ENCODE results near the gene PGLYRP1.

The PGLYRP1 gene, protein sequence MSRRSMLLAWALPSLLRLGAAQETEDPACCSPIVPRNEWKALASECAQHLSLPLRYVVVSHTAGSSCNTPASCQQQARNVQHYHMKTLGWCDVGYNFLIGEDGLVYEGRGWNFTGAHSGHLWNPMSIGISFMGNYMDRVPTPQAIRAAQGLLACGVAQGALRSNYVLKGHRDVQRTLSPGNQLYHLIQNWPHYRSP

GRCh38 chr19:46022431-46023310, at the start of gene PGLYRP1:
Gene PGLYRP1 (minus strand): TSS chr19:46023053. CDS start chr19:46023021, 32 bp downstream.
- no peak for DNase-seq

DNA sequence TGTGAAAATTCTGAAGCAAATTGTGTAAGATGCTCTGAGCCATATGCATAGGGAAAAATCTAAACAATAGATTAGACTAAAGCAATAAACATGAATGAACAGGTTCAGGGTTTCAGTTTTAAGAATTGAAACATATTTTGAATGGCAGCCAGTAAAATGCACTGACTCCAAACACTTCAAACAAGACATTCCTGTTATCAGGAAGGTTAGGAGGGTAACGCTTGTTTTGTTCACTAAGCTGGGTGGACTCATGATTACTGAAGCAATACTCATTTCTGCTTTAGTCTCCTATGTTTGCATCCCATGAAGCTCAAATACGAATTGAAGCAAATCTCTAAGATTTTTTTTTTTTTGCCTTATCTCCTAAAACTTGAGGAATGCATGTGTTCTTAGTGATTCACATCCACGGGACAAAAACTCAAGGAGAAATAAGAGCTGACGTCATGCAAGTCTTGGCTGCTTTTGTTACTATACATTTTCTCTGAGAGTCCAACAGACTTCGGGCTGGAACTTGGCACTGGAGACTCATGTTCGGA, 47.0 kb upstream of the PGLYRP1 start:
- DNase-seq, result no peak

DNA sequence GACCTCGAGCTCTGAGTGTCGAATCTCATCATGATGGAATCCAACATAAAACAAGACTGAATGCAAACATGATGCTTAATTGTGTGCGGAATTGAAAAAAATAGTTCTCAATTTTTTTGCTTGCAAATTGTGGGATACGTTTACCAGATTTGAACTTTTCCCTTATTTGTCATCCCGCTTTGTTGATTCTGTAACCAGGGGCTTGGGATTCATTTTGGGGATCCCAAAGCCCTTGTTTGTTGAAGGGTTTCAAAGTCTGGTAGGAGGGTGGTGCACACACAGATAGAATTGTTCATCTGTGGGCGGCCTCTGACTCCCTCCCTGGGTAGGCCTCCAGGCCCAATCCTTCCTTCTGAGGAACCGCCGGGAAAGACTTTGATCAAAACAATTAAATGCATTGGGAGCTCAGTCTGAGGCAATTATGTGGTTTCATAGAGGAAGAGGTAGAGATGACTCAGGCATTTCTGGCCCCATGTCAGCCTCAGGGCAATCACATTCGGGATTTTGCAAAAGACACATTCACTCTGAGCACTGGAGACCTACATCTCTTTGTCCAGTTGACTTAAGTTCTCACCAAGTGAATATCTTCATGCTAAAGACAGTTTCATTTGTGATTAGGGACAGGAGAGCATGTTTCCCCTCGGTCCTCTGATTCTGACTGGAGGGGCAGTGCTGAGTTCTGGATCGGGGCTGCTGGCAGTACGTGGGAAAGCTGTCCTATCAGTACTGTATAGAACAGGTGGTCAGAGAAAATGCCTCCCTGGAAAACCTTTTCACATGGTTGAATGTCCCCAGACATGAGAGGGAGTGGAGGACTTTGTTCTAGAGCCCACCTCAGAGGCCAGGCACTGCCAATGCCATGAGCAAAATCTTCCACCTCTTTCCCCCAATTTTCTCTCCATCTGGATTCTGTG, 45.7 kb upstream of the PGLYRP1 start:
- no peak for DNase-seq

DNA sequence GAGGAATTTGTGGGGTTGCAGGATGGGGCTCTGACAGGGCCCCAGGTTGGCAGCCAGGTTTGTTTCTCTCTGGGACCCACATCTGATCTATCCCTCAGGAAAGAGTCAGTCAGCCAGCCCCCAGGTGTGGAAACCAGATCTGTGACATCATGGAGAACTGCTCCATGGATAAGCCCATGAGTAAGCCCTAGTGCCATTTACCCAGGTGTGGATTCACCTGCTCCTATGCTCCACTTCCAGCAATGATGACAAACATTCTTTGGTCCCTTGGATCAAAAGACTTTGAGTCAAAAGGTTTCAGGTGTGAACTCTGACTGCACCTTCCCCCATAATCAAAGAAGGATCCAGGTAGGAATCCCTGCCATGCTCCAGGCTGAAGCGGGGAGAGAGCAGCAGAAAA, 44.8 kb upstream of the PGLYRP1 start:
- DNase-seq, result no peak

DNA sequence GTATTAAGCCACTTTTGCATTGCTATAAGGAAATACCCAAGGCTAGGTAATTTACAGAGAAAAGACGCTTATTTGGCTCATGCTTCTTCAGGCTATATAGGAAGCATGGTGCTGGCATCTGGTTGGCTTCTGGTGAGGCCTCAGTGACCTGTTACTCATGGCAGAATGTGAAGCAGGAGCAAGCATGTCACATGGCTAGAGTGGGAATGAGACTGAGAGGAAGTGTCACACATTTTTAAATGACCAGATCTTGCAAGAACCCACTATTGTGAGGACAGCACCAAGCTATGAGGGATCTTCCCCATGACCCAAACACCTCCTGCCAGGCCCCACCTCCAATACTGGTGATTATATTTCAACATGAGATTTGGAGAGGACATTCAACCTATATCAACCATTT, 43.6 kb upstream of the PGLYRP1 start:
- DNase-seq, result no peak

DNA sequence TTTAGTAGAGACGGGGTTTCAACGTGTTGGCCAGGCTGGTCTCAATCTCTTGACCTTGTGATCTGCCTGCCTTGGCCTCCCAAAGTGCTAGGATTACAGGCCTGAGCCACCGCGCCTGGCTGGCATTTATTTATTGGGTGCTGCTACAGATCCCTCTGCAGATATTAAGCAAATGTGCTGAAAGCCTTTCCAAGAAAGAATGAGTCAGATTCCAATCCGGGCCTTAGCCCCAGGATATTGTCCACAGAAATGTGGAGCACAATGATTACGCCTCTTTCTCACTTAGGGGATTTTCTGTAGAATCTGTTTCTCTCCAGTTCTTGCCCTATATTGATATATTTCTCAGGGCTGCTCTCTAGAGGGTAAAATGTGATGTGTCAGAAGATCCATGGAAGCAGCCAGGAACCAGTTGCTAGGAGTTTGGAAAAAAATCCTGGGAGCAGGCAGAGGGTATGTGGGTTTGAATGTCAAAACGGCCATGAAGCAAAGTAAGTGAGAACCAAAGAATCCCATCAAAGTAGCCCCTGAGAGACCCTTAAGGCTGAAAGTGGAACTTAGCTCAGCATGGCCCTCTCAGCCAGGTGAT, 42.7 kb upstream of the PGLYRP1 start:
- DNase-seq, result no peak

DNA sequence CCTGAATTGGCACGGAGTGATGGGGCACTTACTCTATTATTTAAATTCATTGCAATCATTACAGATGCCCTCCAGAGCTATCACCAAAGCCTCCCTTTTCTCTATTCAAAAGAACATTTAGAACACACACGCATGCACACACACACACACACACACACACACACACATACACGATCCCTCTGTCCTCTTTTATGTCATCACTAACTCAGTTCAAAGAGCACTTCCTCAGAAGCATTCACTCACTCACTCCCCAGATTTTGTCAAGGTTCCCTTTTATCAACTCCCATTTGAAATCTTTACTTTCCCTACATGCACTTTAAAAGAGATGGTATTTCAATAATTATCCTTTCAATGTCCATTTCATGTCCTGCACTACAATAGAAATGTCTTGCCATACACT, 40.3 kb upstream of the PGLYRP1 start:
- no peak for DNase-seq

DNA sequence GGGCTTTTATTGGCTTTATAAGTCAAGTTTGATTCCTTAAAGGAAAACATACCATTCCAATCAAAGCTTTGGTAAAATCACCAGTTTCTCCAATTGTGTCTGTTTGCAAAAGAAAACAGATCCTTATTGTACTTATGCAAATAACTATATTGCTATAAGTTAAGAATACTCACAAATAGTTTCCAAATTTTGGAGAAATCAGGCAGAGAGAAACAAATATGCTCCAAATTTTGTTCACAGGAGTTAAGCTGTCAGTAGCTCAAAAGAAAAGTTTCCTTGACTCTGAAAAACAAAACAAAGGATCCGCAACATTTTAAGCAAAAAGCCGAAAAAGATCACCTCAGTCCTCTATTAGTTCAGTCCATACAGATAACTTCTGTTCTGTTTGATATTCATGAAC, 37.2 kb upstream of the PGLYRP1 start:
- no peak for DNase-seq

- no peak for DNase-seq
These were observed 35.9 kb upstream of the PGLYRP1 start for GRCh38 chr19:46058778-46059177.

- no peak for DNase-seq
These were observed 33.7 kb upstream of the PGLYRP1 start for GRCh38 chr19:46056536-46056935.

- no peak for DNase-seq
These were observed 30.0 kb upstream of the PGLYRP1 start for GRCh38 chr19:46052896-46053295.

GRCh38 chr19:46049597-46049996, 26.7 kb upstream of the PGLYRP1 start:
- no peak for DNase-seq

- DNase-seq, result no peak
These were observed 20.7 kb upstream of the PGLYRP1 start for GRCh38 chr19:46043519-46043918.

- no peak for DNase-seq
These were observed 19.5 kb upstream of the PGLYRP1 start for GRCh38 chr19:46042252-46042883.

DNA sequence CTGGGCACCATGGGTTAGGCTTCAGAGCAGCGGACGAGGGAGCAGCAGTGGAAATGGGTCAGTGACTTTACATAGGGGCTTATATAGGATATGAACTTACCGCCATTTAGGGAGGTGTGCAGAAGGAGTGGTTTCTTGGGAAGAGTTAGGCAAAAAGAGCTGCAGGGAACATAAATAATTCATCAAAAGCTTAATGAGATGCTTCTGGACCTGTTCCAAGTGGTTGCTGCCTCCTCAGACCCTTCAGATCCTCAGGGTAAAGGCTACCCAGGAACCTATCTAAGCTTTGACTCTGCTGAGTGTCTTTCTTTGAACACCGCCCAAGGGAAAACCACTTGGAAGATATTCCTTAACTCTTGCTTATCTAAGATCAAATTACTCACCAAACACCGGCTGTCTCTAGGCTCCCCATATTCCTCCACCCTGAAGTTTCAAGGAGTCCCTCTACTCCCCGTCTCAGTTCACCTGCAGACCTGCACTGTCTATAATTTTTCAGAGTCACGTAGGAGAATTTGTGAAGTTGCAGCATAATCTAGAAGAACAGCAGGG, 18.2 kb upstream of the PGLYRP1 start, which contains the start of gene IGFL4:
IGFL4 (minus strand) TSS at position 51 of the 549 bp plus-strand sequence; CDS start at position 11, 40 bp downstream.
- DNase-seq, result no peak

DNA sequence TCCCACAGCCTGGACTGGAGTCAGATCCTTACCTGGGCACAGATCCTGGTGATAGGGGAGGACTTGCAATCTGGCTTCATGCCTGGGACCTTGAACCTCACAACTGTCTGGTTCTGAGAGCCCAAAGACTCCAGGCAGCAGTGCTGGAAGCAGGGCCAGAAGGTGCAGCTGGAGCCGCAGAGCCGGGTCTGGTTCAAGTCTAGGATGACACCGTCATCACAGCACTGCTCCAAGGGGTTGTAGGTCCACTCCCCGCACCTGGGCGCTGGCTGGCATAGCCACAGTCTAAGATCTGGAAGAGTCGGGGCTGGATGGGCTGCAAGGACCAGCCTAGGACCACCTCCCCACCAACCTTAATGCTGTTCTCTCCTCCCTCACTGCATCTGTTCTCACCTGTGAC, 17.3 kb upstream of the PGLYRP1 start:
- DNase-seq, result no peak

DNA sequence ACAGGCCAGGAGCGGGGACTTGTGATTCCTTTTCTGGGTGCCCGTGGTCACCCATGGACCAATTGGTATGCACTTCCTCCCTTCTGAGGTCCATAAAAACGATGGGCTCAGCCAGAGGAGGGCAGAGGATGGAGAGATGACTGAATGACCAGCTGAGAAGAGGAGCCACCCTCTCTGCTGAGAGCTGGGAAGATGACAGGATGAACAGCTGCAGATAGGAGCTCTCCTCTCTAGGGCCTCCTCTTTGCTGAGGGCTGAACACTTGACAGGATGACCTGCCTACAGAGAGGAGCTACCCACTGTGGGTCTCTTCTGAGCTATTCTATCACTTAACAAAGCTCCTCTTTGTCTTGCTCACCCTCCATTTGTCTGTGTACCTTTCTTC, 13.9 kb upstream of the PGLYRP1 start:
- DNase-seq, result no peak

- DNase-seq, result no peak
These were observed 13.3 kb upstream of the PGLYRP1 start for GRCh38 chr19:46035986-46036743.

DNA sequence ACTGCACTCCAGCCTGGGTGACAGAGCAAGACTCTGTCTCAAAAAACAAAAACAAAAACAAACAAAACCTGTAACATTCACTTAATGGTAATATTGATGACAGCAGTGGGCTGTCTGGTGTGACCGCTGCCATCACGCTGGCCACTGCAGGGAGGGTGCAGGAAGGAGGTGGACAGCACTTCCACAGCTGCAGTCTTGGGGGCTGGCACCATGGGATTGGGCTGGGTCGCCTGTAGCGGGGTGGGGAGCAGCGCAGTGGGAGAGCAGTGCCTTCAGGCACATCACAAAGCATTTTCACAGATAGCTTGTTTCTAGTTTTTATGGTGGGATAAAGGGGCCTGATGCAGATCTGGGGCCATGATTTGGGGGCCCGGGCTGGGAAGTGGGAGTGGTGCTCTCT, 12.7 kb upstream of the PGLYRP1 start:
- DNase-seq, result no peak

DNA sequence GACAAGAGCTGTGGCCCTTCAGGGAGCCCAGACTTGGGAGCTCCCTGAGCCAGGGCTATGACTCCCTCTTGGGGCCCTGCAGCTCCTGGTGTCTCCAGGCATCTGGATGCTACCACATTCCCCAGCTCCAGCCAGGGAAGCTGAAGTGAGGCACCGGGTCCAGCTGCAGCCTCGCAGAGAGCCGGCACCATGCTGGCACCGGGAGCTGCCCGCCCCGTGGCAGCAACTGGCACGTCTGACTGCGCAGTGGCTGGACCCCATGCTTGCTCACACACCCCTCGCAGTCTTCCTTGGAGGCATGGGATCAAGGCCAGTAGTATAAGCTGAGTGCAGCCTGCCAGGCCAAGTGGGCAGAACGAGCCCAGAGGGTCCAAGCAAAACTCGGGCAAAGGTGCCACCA, 10.5 kb upstream of the PGLYRP1 start:
- DNase-seq, result no peak

DNA sequence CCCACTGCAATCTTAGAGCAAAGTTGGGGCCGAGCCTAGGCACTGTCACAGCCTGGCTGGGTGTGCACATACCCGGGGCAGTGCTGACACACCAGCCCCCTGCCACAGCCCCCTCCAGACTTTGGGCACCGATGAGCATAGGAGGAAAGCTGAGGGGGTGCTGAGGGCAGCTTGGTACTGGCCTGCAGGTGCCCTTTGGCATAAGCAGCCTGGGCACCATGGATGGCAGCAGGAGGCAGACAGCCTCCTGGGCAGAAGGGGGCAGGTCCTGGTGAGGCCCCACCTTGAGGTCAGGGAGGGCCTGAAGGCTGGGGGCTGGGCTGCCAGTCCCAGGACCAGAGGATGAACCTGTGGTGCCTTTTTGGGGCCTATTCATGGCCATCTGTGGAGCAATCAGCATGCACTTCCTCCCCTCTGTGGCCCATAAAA, 9.8 kb upstream of the PGLYRP1 start:
- DNase-seq, result no peak
